Effector CD4-positive, alpha-beta T cell (primary cell): Measurements from ENCODE around the gene ORM1.

Experiments used
- DNase-seq: peaks from one replicate; pipeline ENCODE4 v3.0.0-alpha.2; 2020

ORM1 gene

GRCh38 chr9:114367366-114367765 is 44.5 kb downstream of the ORM1 start:
- no peak for DNase-seq

GRCh38 chr9:114367772-114368569 is 45.1 kb downstream of the ORM1 start:
- no peak for DNase-seq

GRCh38 chr9:114369216-114370130 is 46.6 kb downstream of the ORM1 start:
- DNase-seq: no peak

GRCh38 chr9:114370251-114370967 is 47.5 kb downstream of the ORM1 start:
- no peak for DNase-seq

GRCh38 chr9:114370968-114371320 is 48.0 kb downstream of the ORM1 start:
- no peak for DNase-seq

GRCh38 chr9:114371343-114371944 is 48.5 kb downstream of the ORM1 start:
- no peak for DNase-seq

GRCh38 chr9:114371973-114372917 is 49.3 kb downstream of the ORM1 start:
- peak; percentile 35 for DNase-seq

GRCh38 chr9:114372921-114373448 is 50.1 kb downstream of the ORM1 start:
- DNase-seq: peak; percentile 76

- no peak for DNase-seq
Observed at GRCh38 chr9:114373960-114374730, 51.2 kb downstream of the ORM1 start.

- no peak for DNase-seq
Observed at GRCh38 chr9:114374936-114375335, 52.0 kb downstream of the ORM1 start.

GRCh38 chr9:114375386-114376175 is 52.7 kb downstream of the ORM1 start:
- DNase-seq: no peak
